BE2C (cell line): ENCODE measurements around the gene EDEM3.
"Not testable (repeated sequence)": the region's sequence is repeated elsewhere in the genome, so short reads cannot be mapped to it uniquely, and the experiment has no call there.

Experiments used
- DNase-seq: peaks from one replicate; pipeline ENCODE4 v3.0.0-alpha.2; 2020
- H3K27me3 ChIP-seq: fragments of 250-450 bp; sonication (Bioruptor Pico); 2 replicates; pipeline ENCODE4 v1.5.1; 2020; ENCODE audit warnings: mild to moderate bottlenecking
- H3K36me3 ChIP-seq: fragments of 250-450 bp; sonication (Bioruptor Pico); 2 replicates; pipeline ENCODE4 v1.5.1; 2020; ENCODE audit warnings: mild to moderate bottlenecking
- H3K4me1 ChIP-seq: fragments of 250-450 bp; sonication (Bioruptor Pico); 2 replicates; pipeline ENCODE4 v1.5.1; 2020
- H3K4me3 ChIP-seq: 2 replicates; pipeline ENCODE4 v1.5.1; 2011; ENCODE audit warnings: low read depth, low read length
- H3K9me3 ChIP-seq: fragments of 250-450 bp; sonication (Bioruptor Pico); 2 replicates; pipeline ENCODE4 v1.5.1; 2020
- CTCF ChIP-seq: IDR thresholded peaks from 2 replicates; pipeline ENCODE4 v1.5.1; 2012; ENCODE audit warnings: mild to moderate bottlenecking, low read depth, low read length

Gene EDEM3

GRCh38 chr1:184788970-184789369 lies 34.3 kb upstream of the EDEM3 start:
- Histone ChIP-seq H3K9me3 (no peaks in the 10 kb centered on the region), H3K4me3 (no peak overlapping the region), H3K27me3 (peaks cover 4% of the 10 kb centered on the region; the same call in 1 of the 2 replicates), H3K36me3 (no peaks in the 10 kb centered on the region), H3K4me1 (no peaks in the 10 kb centered on the region)
- no peak for DNase-seq
- TF ChIP-seq CTCF = no peak

- H3K36me3 ChIP-seq = no peaks in the 10 kb centered on the region
- no peaks in the 10 kb centered on the region for H3K4me1 ChIP-seq
- H3K4me3 ChIP-seq = no peak overlapping the region
- no peaks in the 10 kb centered on the region for H3K27me3 ChIP-seq
- TF ChIP-seq CTCF = no peak
- DNase-seq = no peak
- no peaks in the 10 kb centered on the region for H3K9me3 ChIP-seq
These were observed 30.9 kb upstream of the EDEM3 start for GRCh38 chr1:184785529-184785928.

GRCh38 chr1:184783723-184784122 lies 29.1 kb upstream of the EDEM3 start:
- H3K36me3 ChIP-seq, H3K4me1 ChIP-seq, DNase-seq, H3K4me3 ChIP-seq, H3K27me3 ChIP-seq, H3K9me3 ChIP-seq: not testable (repeated sequence)

- no peak for DNase-seq
- no peaks in the 10 kb centered on the region for H3K36me3 ChIP-seq
- H3K27me3 ChIP-seq = no peaks in the 10 kb centered on the region
- no peaks in the 10 kb centered on the region for H3K9me3 ChIP-seq
- H3K4me1 ChIP-seq = no peaks in the 10 kb centered on the region
- no peak overlapping the region for H3K4me3 ChIP-seq
- no peak for TF ChIP-seq CTCF
These were observed 27.3 kb upstream of the EDEM3 start for GRCh38 chr1:184781941-184782340.

- Histone ChIP-seq H3K27me3 (no peaks in the 10 kb centered on the region), H3K4me3 (no peak overlapping the region), H3K36me3 (no peaks in the 10 kb centered on the region), H3K4me1 (no peaks in the 10 kb centered on the region), H3K9me3 (no peaks in the 10 kb centered on the region)
- TF ChIP-seq CTCF = no peak
- no peak for DNase-seq
These were observed 21.2 kb upstream of the EDEM3 start for GRCh38 chr1:184775885-184776284.

- no peak for TF ChIP-seq CTCF
- Histone ChIP-seq H3K4me1 (no peaks in the 10 kb centered on the region), H3K36me3 (no peaks in the 10 kb centered on the region), H3K4me3 (no peak overlapping the region), H3K9me3 (no peaks in the 10 kb centered on the region), H3K27me3 (no peaks in the 10 kb centered on the region)
- no peak for DNase-seq
These were observed 20.7 kb upstream of the EDEM3 start for GRCh38 chr1:184775329-184775728.

GRCh38 chr1:184773762-184774320 lies 19.2 kb upstream of the EDEM3 start:
- Histone ChIP-seq H3K9me3 (no peaks in the 10 kb centered on the region), H3K4me1 (no peaks in the 10 kb centered on the region), H3K36me3 (no peaks in the 10 kb centered on the region), H3K27me3 (no peaks in the 10 kb centered on the region), H3K4me3 (no peak overlapping the region)
- DNase-seq = no peak
- no peak for TF ChIP-seq CTCF
